ENCODE measurements around the gene RALGPS1.

RALGPS1 gene

DNA sequence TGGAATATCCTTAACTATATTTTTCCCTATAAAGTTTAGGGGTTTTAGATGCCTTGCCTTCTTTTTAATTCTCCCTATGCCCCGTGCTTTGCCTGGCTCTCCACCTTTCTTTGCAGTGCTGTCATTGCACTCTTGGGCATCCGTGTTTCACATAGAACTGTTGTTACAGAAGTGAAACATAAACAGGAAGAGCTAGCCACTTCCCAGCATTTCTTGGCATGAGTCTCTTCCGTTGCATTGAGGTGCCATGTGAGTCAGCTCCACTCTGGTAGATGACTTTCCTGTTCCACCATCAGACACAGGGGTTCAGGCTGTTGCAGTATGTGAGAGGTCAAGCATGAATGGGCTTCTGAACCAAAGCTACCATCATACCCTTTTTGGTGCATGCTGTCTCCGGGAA lies 134.5 kb downstream of the RALGPS1 start:
- no peak overlapping the region for H3K4me3 ChIP-seq (ENCODE audit: severe bottlenecking)
- peaks cover 14% of the 10 kb centered on the region for H3K4me1 ChIP-seq (ENCODE audit: insufficient read depth, poor library complexity, severe bottlenecking)
- ATAC-seq (ENCODE audit: low read depth) (peak; percentile 97), DNase-seq (ENCODE audit: low spot score) (no peak)
- H3K36me3 ChIP-seq (ENCODE audit: low read depth), result no peaks in the 10 kb centered on the region
- TF ChIP-seq, protein P1, sequence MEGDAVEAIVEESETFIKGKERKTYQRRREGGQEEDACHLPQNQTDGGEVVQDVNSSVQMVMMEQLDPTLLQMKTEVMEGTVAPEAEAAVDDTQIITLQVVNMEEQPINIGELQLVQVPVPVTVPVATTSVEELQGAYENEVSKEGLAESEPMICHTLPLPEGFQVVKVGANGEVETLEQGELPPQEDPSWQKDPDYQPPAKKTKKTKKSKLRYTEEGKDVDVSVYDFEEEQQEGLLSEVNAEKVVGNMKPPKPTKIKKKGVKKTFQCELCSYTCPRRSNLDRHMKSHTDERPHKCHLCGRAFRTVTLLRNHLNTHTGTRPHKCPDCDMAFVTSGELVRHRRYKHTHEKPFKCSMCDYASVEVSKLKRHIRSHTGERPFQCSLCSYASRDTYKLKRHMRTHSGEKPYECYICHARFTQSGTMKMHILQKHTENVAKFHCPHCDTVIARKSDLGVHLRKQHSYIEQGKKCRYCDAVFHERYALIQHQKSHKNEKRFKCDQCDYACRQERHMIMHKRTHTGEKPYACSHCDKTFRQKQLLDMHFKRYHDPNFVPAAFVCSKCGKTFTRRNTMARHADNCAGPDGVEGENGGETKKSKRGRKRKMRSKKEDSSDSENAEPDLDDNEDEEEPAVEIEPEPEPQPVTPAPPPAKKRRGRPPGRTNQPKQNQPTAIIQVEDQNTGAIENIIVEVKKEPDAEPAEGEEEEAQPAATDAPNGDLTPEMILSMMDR (IDR thresholded peaks at IDR 0.05; ENCODE audit: poor library complexity, severe bottlenecking), result no peak
- H3K27me3 ChIP-seq (ENCODE audit: insufficient read depth, poor library complexity, severe bottlenecking), result no peaks in the 10 kb centered on the region
- H3K27ac ChIP-seq (ENCODE audit: poor library complexity, severe bottlenecking), result peak overlapping the region; percentile 22
- H3K9me3 ChIP-seq (ENCODE audit: severe bottlenecking), result no peaks in the 10 kb centered on the region

DNA sequence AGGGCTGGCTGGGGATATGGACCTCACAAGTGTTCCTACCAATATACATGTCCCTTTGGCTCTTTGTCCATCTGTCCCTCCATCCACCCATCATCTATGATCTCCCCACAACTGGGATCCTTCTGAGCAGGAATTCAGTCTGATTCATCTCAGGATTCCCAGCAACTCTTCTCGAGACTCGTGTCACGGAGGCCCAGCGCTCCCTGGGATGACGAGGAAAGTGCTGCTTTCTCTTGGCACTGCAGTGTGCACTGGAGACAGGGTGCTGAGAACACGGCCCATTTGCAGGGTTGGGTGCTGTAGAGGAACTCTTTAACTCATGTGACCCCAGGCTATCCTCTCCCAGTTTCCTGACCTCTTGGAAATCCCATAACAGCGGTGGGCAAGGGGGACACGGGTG lies 135.0 kb downstream of the RALGPS1 start:
- no peak overlapping the region for H3K4me3 ChIP-seq (ENCODE audit: severe bottlenecking)
- H3K4me1 ChIP-seq (ENCODE audit: insufficient read depth, poor library complexity, severe bottlenecking), result peaks cover 14% of the 10 kb centered on the region
- no peaks in the 10 kb centered on the region for H3K27me3 ChIP-seq (ENCODE audit: insufficient read depth, poor library complexity, severe bottlenecking)
- ATAC-seq (ENCODE audit: low read depth), result no peak
- no peaks in the 10 kb centered on the region for H3K36me3 ChIP-seq (ENCODE audit: low read depth)
- H3K27ac ChIP-seq (ENCODE audit: poor library complexity, severe bottlenecking), result peak overlapping the region; percentile 22
- H3K9me3 ChIP-seq (ENCODE audit: severe bottlenecking), result no peaks in the 10 kb centered on the region
- TF ChIP-seq, protein P1 (IDR thresholded peaks at IDR 0.05; ENCODE audit: poor library complexity, severe bottlenecking), result no peak
- no peak for DNase-seq (ENCODE audit: low spot score)

DNA sequence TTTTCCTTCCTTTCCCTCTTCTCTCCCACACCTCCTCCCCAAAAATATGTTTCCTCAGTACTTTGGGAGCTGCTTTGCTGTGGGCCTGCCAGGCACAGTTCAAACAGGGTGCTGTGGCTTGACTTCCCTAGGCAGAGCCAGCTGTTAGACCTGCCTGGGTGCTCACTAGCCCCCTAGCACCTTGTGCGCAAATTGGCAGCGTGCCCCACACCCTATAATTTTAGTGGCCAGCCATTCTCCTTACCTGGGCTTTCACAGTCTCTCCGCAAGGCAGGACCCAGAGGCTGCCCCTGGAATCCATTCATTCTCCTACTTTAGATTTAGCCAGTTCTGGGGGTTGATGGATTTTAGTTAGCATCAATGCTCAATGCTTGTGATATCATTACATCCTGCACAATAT lies 135.6 kb downstream of the RALGPS1 start:
- no peaks in the 10 kb centered on the region for H3K36me3 ChIP-seq (ENCODE audit: low read depth)
- no peaks in the 10 kb centered on the region for H3K9me3 ChIP-seq (ENCODE audit: severe bottlenecking)
- H3K4me3 ChIP-seq (ENCODE audit: severe bottlenecking), result no peak overlapping the region
- DNase-seq (ENCODE audit: low spot score), result no peak
- H3K27me3 ChIP-seq (ENCODE audit: insufficient read depth, poor library complexity, severe bottlenecking), result no peaks in the 10 kb centered on the region
- H3K27ac ChIP-seq (ENCODE audit: poor library complexity, severe bottlenecking), result no peak overlapping the region
- H3K4me1 ChIP-seq (ENCODE audit: insufficient read depth, poor library complexity, severe bottlenecking), result peaks cover 14% of the 10 kb centered on the region
- TF ChIP-seq, protein P1 (IDR thresholded peaks at IDR 0.05; ENCODE audit: poor library complexity, severe bottlenecking), result no peak
- no peak for ATAC-seq (ENCODE audit: low read depth)

DNA sequence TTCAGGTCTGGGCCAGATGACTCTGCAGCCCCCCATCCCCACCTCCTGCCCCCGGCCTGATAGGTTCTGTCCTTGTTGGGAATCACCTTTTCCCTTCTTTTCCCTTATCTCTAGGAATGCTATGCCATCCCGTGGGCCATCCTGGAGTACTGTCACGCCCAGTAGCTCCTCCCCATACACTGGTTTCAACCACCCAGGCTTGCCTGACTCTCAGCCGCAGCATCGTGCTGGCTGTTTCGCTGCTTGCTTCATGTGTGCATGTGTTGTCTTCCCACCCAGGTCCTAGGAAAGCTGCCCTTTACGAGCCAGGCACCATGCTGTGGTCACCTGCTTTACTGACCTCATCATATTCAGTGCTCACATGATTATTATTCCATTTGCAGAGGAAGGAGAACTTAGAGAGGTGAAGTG lies 136.0 kb downstream of the RALGPS1 start:
- Histone ChIP-seq H3K27me3 (ENCODE audit: insufficient read depth, poor library complexity, severe bottlenecking) (no peaks in the 10 kb centered on the region), H3K36me3 (ENCODE audit: low read depth) (no peaks in the 10 kb centered on the region), H3K4me1 (ENCODE audit: insufficient read depth, poor library complexity, severe bottlenecking) (peaks cover 14% of the 10 kb centered on the region), H3K9me3 (ENCODE audit: severe bottlenecking) (no peaks in the 10 kb centered on the region), H3K4me3 (ENCODE audit: severe bottlenecking) (no peak overlapping the region), H3K27ac (ENCODE audit: poor library complexity, severe bottlenecking) (no peak overlapping the region)
- TF ChIP-seq, protein P1 (IDR thresholded peaks at IDR 0.05; ENCODE audit: poor library complexity, severe bottlenecking), result no peak
- ATAC-seq (ENCODE audit: low read depth), result no peak
- DNase-seq (ENCODE audit: low spot score), result no peak

DNA sequence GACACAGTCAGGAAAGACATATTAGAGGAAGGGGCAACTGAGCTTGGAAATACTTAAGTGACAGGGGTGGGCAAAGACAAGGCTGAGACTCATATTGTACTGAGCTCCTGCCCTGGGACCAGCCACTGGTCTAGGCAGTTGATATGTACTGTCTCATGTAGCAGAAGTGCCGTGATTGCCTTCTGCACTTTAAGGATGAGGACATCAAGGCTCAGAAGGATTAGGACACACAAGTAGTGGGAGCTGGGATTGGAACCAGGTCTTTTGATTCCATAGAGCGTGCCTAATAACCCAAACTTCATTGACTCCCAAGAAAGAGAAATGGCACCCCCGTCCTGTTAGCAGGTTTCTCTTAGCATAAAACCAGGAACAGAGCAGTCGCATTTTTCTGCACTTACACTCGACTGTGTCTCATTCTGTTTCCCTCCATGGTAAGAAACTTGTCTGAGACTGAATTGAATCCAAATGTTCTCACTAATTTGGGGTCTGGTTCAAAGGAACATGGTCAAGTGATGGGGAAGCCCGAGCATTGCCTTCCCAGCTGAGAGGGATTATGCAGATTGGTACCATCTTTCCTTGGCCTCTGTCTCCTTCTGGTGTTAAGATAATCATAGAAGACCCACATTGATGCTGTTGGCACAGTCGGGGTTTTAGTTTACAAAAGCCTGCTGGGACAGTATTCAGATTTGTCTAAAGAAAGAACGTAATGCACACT lies 137.5 kb downstream of the RALGPS1 start:
- no peak for ATAC-seq (ENCODE audit: low read depth)
- Histone ChIP-seq H3K9me3 (ENCODE audit: severe bottlenecking) (no peaks in the 10 kb centered on the region), H3K4me1 (ENCODE audit: insufficient read depth, poor library complexity, severe bottlenecking) (peaks cover 14% of the 10 kb centered on the region), H3K4me3 (ENCODE audit: severe bottlenecking) (no peak overlapping the region), H3K27ac (ENCODE audit: poor library complexity, severe bottlenecking) (no peak overlapping the region), H3K36me3 (ENCODE audit: low read depth) (no peaks in the 10 kb centered on the region), H3K27me3 (ENCODE audit: insufficient read depth, poor library complexity, severe bottlenecking) (no peaks in the 10 kb centered on the region)
- DNase-seq (ENCODE audit: low spot score), result no peak
- TF ChIP-seq, protein P1 (IDR thresholded peaks at IDR 0.05; ENCODE audit: poor library complexity, severe bottlenecking), result no peak
